Renal cortical epithelial cell (primary cell): ENCODE results near the gene DNM3. TPM values are rescaled to one million over a fixed set of nuclear protein-coding genes. Genes with fewer than 3 reads are reported as not detected.

Source experiments
- DNase-seq: peaks from one replicate; pipeline ENCODE4 v3.0.0-alpha.2; 2011; ENCODE audit warnings: low read depth
- total RNA-seq: library from RNA; depleted of rRNA; stranded (reverse); fragments of >200 nt; gene quantifications from 2 replicates; pipeline ENCODE4 v1.2.3, GENCODE V29; 2014

Gene DNM3
- total RNA-seq, 1 donor from 2014 or later: 10.7 TPM

DNA sequence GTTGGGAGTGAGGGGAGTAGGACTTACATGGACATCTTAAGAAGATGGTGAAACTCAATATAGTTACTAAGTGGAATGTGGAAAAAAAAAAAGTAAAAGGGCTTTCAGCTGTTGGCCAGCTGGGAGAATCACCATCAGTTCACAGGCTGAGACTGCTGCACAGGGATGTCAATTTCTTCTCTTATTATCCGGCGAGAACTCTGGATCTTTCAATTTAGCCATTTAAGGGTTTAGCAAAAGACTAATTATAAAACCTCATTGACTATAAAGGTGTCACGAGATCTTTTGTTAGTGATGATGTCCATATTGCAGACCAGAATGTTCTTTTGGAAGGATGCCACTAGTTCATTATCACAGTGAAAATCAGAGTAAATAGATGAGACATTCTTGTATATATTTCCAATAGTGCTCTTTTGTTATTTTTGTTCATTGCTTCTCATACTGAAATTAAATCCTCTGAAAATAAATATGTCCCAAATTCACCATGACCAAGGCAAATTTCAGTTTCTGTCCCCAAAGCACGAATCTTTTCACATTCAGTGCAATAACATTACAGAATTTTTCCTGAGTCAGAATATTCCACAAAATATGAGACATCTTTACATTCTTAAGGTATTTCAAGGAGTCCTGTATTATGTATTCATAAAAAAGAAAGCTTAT lies 266.1 kb downstream of the DNM3 start:
- no peak for DNase-seq

DNA sequence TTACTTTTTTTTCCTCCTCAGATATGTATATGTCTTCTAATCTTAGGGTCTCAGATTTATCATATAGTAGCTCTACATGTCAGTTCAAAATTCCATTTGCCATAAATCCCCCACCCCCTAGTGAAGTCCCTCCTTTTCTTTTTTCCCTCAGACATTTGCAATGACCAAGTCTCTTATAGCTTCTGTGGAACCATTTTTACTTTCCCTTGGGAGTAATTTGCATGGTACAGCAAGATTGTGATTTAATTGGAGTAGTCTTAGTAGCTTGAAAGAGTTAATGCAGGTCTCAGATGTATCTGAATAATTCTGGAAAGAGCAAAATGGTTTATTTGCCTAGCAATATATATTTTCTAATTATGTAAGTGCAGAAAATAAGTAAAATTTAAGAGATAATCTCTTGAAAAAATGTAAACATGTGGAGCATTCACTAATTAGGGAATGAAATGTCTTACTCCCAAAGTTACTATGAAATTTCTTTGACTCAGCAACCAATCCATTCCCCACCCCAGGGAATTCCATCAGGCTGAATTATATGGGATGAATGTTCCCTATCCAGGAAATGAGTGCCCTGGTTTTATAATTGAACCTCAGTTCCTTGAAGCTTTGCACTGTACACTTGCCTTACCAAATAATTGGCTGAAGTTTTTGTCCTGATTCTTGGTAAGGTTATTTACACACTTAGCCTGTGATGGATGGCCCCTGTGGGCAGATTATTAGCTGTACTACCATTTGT lies 267.0 kb downstream of the DNM3 start:
- DNase-seq: peak; percentile 42

DNA sequence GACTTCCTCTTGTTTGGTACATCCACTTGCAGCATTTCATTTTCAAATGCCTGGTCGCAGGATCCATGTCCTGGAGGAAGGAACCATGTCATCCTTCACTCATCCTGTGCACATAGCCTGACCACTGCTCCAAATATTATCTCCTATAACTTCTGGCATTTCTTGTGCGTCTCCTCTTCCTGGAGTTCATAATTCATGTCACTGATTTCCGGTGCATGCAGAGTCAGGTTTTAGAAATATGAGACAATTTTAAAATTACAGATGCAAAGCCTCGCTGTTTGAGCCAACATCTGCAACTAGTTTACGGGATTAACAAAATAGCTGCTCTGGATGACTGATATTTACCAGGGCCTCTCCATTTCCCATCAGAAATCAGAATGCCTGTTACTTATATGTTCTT lies 268.1 kb downstream of the DNM3 start:
- DNase-seq: no peak

DNA sequence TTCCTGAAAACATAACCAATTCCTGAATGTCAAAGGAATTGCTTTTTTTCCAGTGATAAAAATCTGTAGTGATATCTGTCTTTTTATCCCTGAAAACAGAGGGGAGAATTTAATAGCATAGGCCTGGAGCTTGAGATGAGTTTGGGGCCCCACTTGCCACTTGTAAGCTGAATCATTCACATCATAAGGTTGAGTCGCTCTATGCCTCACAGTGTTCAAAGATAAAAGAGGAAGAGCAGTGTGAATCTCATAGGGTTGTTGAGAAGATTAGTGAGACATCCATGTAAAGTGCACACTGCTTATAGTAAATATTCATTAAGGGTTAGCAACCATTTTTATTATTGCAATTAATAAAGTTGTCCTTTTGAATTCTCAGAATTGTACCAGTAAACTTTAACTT lies 271.3 kb downstream of the DNM3 start:
- no peak for DNase-seq

DNA sequence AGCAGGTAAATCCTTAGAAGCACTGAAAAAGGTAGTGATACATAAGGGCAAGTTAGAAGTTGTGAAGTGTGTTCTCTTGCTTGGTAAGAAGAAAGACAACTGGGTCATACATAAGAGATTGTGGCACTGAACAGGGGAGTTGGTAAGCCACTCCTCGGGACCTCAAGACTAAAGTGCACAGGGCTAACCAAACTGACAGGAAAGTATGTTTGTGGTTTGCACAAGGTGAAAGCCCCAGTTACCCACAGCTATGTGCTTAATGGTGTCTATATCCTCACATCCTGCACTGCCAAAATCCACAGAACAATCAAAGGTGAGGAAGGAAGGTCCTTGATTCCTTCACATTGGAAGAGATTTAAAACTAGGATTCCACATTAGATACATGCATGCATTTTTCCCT lies 276.5 kb downstream of the DNM3 start:
- DNase-seq: peak; percentile 82

DNA sequence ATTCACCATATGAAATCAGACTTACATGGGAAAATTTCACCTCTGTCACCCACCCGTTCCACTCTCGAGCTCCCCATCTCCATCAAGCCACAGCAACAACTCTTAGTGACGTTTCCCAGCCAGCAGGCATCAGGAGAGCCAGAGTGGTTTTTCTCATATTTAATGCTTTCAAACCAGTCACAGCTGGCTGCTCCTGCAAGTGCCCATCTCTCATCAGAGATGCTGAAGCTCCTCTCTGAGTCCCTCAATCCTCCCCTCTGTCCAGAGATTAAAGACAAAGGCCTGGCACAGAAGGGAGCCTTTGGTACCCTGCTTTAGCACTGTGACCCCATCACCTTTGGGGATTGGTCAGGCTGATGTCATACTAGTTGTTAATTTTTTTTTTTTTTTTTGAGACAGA lies 277.3 kb downstream of the DNM3 start:
- DNase-seq: no peak

DNA sequence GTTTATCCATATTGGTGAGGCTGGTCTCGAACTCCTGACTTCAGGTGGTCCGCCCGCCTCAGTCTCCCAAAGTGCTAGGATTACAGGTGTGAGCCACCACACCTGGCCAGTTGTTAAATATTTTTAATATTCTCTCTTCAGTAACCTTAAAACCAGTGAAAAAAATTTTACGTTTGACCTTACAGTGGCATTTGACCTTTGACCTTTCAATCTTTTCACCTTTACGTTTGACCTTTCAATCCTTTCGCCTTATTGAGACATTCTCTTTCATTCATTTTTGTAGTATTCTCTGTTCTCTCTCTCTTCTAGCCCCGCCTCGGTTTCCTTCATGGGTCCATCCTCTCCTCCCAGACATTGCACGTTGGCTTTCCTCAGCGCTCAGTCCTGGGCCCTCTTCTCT lies 277.9 kb downstream of the DNM3 start:
- DNase-seq: no peak

DNA sequence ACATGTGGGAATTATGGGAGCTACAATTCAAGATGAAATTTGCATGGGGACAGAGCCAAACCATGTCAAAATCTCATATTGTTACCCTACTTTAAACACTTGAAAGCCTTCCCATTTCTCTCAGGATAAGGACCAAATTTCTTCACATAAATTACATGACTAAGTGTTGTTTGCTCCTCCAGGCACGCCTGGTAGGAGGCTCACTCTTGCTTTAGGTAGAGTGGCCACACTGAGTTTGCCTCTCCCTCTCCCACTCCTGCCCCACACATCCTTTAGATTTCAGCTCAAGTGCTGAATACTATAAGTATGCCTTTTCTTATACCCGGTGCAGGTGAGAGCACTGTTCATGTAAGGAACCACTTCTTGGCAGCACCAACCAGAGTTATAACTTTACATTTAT lies 279.1 kb downstream of the DNM3 start:
- peak; percentile 42 for DNase-seq

DNA sequence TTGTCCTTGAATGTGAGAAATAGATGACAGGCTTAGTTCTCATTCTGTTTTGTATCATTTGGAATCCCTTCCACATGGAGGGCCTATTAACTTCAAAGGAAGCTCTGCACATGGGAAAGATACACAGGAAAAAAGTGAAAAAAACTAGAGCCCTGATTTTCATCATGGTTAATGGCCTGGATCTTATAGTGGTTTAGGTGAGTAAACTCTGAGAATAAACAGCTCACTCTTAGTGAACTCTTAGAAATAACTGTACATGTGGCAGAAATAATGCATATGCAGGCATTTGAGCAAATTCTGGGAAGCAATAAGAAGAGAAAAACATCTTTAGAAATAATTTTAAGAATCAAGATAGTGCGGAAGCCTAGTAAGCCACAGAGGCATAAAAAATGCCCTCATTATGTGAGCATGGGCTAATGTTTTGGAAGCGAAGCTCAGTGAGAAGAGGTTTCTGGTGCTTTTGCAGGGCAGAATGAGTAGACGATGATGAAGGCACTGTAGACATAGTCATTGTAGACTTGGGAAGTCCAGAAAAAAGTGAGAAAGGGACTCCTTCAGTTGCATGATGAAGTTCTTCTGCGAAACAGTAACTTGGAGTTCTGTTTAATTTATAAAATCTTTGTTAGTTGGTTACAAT lies 279.9 kb downstream of the DNM3 start:
- peak; percentile 84 for DNase-seq

DNA sequence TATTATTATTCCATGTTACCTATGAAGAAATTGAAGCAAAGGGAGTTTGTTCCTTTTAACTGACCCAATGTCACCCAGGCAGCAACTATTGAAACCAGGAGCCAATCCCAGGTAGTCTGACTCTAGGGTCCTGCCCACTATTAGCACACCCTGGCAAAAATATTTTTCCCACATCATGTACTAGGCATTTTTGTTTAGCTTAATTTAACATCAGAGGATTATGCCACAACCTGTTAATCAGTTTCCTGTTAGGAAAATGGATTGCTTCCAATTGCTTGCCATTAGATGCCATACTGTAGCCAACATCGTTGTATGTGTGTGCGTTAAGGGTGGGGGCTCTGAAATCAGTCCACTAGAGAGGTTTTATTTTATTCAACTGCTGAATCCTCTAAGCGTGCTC lies 281.1 kb downstream of the DNM3 start:
- DNase-seq: peak; percentile 31

DNA sequence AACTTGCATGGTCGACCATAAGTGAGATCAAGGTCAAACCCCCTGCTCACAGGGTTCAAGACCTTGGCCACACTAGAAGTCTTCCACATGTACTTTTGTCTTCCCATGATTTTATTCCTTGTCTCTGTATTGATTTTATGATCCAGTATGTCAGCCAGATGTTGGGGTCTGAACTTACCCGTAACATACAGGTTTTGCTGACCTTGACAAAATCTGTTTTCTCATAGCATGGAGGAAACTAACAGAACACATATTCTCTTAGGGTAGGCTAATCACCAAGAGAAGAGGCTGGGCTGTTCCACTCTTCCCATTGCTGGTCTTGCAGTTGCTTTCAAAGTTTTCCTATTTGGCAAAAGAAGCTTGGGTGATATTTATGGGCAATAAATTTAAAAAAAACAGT lies 284.0 kb downstream of the DNM3 start:
- no peak for DNase-seq

DNA sequence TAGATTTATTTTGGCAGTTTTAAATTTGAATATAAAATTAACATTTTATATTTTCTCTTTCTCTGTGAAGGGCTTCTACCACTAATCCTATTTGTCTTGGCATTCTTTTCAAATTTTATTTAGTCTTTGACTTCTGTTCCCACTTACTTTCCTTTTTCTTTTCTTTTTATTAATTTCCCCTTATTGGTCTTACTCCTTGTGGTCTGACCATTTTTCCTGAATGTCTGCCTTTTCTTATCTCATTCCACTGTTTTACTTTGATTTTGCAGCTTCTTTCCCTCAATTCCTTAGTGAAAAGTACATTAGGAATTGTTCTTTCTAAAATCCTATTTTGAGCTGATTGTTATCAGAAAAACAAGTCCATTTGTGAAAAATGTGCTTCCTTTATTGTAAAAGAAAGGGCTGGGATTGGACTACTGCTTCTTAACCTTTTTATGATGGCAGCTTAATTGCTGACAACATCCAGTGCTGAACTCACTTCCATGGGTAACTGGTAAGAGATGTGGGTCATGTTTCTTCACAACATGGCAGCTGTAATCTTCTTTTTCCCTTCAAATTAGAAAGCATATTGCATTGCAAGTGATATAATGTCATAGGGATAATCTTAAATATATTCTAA lies 284.6 kb downstream of the DNM3 start:
- DNase-seq: no peak

DNA sequence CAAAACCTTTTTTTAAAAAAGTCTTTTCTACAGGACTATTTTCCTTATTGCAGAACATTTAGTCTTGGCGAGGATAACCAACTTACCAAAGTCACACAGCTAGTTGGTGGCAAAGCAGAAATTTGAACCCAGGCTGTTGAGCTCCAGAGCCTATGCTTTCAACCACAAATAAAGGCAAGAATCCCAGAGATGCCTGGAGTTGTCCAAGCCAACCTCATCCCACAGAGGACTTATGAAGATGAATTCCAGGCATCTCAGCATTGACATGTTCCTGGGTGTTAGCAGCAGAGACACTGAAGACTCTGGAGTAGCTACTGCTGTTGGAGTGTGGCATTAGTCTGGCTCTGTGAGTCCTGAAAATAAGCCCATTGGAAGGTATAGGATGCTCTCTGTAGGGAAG lies 291.5 kb downstream of the DNM3 start:
- DNase-seq: no peak

DNA sequence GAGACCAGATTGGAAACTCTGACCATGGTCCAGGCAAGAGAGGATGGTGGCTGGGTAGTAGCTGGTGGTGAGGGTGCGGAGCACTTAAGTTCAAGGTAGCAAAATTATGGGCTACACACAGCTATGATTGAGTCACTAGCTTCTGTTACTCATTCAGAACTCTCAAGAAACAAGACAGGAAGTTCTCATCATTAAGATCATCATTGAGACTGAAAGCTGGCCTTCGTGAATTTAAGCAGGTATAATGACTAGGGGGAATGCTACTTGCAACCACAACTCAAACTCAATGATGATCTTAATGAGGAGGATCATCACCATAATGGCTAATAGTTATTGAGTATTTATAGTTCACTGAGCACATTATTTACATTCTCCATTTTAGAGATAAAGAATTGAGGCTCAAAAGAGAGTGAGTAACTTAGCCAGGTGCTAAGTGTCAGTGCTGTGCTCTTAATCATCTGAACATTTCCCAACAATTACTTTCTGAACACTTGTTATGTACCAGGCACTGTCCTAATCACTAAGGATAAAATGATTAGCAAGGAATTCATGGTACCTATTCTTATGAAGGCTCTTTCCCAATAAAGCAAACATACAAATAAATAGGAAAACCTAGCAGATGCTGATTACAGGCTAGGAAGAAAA lies 292.9 kb downstream of the DNM3 start:
- peak; percentile 21 for DNase-seq

DNA sequence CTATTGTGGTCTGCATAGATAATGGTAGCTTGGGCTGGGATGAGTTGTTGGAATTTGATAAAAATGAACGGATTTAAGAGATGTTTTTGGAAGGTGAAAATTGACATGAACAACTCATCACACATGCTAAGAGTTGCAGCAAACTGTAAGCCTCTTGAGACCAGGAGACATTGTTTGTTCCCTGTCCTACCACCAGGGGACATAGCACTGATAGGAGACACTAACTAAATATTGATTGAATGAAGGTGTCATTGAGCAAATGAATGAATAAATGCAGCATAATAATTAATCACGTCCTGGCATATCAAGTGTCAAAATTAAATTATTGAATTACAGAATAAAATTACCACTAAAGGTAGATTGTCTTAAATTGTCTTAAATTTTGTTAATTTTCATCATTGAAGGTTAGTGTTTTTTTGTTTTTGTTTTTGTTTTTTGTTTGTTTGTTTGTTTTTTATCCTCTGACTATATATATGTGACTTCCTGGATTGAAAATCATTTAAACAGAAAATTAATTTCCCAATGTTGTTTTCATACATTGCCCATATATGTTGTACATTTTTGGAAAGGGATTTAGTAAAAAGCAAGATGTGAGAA lies 293.9 kb downstream of the DNM3 start:
- no peak for DNase-seq

DNA sequence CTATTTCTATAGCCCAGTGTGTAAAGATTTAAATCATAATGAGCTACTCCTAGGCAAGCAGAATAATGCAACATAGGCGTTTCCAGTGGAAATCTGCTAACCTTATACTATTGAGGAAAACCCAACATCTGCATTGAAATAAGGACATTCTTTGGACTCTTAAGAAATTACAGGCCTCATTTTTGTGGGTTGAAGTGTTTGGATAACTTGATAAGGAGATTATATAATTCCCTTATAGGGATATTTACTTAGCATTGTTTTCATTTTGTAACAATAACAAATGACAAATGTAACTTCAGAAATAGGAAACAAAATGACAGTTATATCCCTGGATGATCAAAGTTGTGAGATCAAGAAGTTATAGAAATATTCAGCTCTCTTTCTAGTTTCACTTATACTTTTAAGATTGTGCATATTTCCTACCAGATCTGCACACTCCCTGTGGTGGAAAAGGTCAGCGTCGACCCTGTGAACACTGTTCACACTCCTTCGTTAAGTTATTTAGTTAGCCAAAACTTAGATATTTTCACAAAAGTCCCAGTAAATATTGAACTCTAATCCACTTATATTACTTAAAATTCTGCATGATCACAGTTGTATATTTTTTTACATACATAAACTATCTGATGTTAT lies 294.8 kb downstream of the DNM3 start:
- no peak for DNase-seq

DNA sequence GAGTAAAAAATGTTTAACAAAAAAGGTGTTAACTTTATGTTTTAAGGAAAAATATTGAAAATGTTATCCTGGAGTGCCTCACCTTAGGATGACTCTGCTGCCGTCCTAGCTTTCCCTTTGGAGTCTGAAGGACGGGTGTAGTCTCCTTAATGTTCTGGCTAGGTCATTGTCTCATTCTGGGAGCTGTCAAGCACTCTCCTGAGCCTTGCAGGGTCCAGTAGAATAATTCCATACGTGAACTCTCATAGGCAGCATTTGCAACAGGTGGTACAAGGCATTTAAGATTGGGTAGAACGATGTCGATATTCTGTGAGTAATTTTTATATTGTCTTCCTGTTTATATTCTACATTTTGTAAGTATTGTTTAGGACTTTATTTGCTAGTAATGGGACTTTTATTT lies 295.6 kb downstream of the DNM3 start:
- no peak for DNase-seq

DNA sequence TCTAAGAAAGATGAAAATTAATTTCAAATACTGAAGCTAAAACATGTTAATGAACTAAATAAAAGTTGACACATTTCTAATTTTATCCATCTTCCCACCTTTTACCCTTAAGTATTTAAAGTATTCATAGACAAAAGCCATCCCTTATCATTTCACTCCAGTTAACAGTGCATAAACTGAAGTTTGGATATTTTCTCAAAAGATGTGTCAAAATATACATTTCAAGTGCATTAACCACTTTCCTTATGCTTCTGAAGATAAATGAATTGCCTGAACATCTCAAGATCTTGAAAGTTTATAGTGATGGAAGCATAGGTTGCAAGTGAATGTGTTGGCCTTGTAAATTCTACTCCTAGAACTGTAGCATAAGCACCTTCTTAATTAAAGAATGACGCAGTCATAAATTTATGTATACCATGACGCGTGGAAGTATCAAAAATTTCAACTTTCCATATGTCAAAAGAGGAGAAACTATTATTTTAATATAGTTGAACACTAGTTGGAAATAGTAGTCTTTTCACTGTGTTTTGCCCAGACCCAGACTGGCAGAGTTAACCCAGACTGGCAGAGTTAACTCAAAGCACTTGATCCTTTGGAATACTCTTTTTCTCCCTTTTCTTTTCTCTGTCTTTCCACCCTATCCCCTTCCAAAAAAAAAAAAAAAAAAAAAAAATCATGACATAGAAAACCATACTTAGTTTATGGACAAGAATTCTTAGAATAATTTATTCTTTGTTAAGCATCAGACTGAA lies 296.6 kb downstream of the DNM3 start:
- DNase-seq: no peak

DNA sequence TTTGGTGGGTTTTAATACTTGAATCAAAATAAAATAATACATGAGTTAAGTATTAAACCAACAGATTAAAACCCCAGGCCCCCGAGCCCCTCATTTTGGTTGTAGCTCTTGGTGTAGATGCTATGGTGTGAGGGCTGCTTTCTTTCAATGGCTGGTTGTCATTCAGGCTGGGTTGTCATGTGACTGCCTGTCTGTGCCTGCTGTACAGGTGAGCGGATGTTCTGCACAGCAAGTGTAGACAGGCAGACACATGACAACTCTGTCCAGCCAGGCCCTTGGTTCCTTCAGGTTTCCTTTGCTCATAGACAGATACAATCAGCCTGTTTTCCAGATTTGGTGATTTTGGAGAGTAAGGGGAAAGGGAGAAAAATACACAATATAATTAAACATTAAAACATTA lies 297.3 kb downstream of the DNM3 start:
- no peak for DNase-seq

DNA sequence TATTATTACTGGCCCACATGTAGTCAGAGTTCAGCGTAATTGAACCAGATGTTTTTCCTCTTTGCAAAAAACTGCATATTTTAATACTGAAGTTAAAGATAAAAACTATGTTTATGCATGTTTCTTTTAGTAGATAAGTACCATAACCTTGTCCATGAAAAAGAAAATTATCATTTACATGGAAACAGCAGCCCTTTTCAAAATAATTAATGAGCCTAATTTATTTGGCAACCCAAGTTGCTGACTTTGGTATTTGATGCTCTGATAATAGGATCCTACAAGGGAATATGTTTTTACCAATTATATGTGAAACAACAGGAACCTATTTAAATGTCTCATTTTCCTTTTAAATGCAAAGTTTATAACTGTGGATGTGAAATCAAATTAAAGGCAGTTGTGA lies 297.9 kb downstream of the DNM3 start:
- DNase-seq: no peak

DNA sequence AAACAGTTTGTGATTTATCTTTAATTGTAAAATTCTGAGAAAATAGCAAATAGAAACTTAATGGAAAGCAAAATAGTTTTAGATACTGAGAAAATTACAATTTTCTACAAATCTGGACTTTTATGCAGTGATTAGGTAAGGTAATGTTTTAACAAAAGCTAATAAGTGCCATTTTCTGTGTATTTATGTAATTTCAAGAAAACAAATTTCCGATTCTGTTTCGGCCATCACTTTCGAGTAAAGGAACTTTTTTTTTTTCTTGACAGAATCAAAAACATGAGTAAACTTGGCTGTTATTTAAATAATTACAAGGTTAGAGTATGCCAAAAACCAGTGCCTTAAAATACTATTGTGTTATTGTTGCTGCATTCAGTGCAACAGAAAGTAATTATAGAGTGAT lies 298.8 kb downstream of the DNM3 start:
- no peak for DNase-seq
